ENCODE data around the gene SZT2.

The SZT2 gene

DNA sequence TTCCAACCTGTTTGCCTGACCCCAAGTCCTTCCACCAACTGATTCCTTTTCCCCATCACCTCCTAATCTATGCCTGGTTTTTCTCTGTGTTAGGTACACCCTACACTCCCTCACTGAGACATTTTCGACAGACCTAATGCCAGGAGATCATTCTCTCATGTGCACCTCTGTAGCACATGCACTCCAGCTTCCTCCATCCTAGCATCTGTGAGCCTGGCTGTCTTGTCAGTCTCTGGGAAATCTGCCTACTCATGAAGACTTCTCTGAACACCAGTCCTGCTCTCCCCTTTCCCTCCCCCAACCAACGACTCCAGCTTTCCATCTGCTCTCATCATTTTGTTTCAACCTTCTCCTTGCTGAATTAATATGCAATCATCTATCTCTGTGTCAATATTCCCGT lies 1.1 kb upstream of the SZT2 start:
- no peak for TF ChIP-seq POLR2AphosphoS5 (IDR thresholded peaks at IDR 0.05; ENCODE audit: low read depth, low read length)

DNA sequence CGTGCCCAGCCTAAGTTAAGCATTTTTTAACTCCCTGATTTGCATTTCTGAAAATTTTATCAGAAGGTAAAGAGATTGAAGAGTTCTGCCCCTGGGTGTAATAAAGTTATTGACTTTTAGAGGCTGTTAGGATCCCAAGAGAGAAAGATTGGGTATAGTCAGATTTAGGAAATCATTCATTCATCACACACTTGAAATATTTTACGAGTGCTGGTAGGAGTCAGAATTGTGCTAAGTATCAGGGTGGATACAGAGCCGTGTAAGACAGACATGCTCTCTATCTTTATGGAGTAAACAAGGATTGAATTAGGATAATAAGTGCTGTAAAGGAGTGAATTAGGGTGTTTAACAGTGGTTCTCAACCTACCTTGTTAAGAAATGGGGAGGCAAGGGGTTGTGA lies 3.0 kb downstream of the SZT2 start:
- TF ChIP-seq SIN3A (IDR thresholded peaks at IDR 0.05; ENCODE audit: borderline replicate concordance, insufficient read depth, low read length), result no peak
- TF ChIP-seq TAF1 (IDR thresholded peaks at IDR 0.05; ENCODE audit: borderline replicate concordance, insufficient read depth, low read length), result no peak
- no peak for TF ChIP-seq FOXP2 (optimal IDR thresholded peaks at IDR 0.05; ENCODE audit: borderline replicate concordance, extremely low read depth, extremely low read length, insufficient read depth)
- no peak for TF ChIP-seq POLR2AphosphoS5 (IDR thresholded peaks at IDR 0.05; ENCODE audit: low read depth, low read length)
- TF ChIP-seq, protein P1, sequence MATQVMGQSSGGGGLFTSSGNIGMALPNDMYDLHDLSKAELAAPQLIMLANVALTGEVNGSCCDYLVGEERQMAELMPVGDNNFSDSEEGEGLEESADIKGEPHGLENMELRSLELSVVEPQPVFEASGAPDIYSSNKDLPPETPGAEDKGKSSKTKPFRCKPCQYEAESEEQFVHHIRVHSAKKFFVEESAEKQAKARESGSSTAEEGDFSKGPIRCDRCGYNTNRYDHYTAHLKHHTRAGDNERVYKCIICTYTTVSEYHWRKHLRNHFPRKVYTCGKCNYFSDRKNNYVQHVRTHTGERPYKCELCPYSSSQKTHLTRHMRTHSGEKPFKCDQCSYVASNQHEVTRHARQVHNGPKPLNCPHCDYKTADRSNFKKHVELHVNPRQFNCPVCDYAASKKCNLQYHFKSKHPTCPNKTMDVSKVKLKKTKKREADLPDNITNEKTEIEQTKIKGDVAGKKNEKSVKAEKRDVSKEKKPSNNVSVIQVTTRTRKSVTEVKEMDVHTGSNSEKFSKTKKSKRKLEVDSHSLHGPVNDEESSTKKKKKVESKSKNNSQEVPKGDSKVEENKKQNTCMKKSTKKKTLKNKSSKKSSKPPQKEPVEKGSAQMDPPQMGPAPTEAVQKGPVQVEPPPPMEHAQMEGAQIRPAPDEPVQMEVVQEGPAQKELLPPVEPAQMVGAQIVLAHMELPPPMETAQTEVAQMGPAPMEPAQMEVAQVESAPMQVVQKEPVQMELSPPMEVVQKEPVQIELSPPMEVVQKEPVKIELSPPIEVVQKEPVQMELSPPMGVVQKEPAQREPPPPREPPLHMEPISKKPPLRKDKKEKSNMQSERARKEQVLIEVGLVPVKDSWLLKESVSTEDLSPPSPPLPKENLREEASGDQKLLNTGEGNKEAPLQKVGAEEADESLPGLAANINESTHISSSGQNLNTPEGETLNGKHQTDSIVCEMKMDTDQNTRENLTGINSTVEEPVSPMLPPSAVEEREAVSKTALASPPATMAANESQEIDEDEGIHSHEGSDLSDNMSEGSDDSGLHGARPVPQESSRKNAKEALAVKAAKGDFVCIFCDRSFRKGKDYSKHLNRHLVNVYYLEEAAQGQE (IDR thresholded peaks at IDR 0.05; ENCODE audit: insufficient read depth in 1 of 2, low read depth in 2 of 2, low read length in 2 of 2), result no peak

DNA sequence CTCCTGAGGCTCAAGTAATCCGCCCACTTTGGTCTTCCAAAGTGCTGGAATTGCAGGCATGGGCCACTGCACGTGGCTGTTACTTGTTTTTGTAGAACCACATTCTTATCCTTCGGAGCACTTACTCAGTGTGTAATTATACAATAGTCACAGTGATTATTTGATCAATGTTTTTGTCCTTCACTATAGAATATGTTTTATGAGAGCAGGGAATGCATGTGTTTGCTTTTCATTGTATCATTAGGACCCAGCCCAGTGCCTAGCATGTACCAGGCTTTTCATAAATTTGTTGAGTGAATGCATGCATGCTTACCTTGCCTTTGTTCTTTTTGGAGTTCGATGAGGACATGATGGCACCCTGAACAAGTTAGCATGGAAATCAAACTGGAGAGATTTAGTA lies 5.8 kb downstream of the SZT2 start:
- TF ChIP-seq, protein P1 (IDR thresholded peaks at IDR 0.05; ENCODE audit: insufficient read depth in 1 of 2, low read depth in 2 of 2, low read length in 2 of 2), result no peak
- TF ChIP-seq SIN3A (IDR thresholded peaks at IDR 0.05; ENCODE audit: borderline replicate concordance, insufficient read depth, low read length) (no peak), POLR2AphosphoS5 (IDR thresholded peaks at IDR 0.05; ENCODE audit: low read depth, low read length) (no peak), FOXP2 (optimal IDR thresholded peaks at IDR 0.05; ENCODE audit: borderline replicate concordance, extremely low read depth, extremely low read length, insufficient read depth) (no peak), TAF1 (IDR thresholded peaks at IDR 0.05; ENCODE audit: borderline replicate concordance, insufficient read depth, low read length) (no peak)

DNA sequence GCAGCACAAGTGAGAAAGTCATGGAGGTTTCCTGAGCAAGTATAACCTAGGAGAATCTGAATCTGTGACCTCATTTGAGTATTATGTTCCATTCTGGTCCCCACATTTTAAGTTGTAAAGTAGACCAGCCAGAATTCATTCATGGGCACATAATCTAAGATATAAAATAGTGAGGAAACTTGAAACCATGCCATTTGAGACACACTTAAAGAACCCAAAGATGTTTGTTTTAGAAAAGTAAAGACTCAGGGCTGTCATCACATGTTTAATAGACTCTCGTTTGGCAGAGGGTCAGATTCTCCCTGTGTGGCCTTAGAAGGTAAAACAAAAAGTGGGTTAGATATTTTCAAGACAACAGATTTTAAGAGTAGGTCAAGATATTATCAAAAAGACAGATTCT lies 6.4 kb downstream of the SZT2 start:
- TF ChIP-seq FOXP2 (optimal IDR thresholded peaks at IDR 0.05; ENCODE audit: borderline replicate concordance, extremely low read depth, extremely low read length, insufficient read depth) (no peak), TAF1 (IDR thresholded peaks at IDR 0.05; ENCODE audit: borderline replicate concordance, insufficient read depth, low read length) (no peak), SIN3A (IDR thresholded peaks at IDR 0.05; ENCODE audit: borderline replicate concordance, insufficient read depth, low read length) (no peak), POLR2AphosphoS5 (IDR thresholded peaks at IDR 0.05; ENCODE audit: low read depth, low read length) (no peak)
- TF ChIP-seq, protein P1 (IDR thresholded peaks at IDR 0.05; ENCODE audit: insufficient read depth in 1 of 2, low read depth in 2 of 2, low read length in 2 of 2), result no peak

DNA sequence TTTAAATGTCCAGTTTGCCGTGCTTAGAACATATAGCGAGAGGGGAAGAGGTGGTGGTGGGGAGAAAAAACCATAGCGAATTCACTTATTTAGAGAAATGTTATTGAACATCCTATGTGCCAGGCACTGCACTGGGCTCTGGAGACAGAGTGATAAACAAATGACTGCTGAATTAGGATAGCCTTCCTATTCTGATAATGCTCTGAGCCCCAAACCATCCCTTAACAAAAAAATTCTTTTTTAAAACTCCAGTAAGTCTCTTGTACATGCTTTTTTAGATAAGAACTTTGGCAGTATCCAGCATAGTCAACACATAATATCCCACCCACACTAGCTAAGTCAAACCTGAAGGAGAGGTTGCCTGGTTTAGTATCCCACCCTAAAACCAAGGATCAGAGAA lies 8.5 kb downstream of the SZT2 start:
- no peak for TF ChIP-seq SIN3A (IDR thresholded peaks at IDR 0.05; ENCODE audit: borderline replicate concordance, insufficient read depth, low read length)
- TF ChIP-seq TAF1 (IDR thresholded peaks at IDR 0.05; ENCODE audit: borderline replicate concordance, insufficient read depth, low read length), result no peak
- no peak for TF ChIP-seq FOXP2 (optimal IDR thresholded peaks at IDR 0.05; ENCODE audit: borderline replicate concordance, extremely low read depth, extremely low read length, insufficient read depth)
- TF ChIP-seq POLR2AphosphoS5 (IDR thresholded peaks at IDR 0.05; ENCODE audit: low read depth, low read length), result no peak
- TF ChIP-seq, protein P1 (IDR thresholded peaks at IDR 0.05; ENCODE audit: insufficient read depth in 1 of 2, low read depth in 2 of 2, low read length in 2 of 2), result no peak
